Brain microvascular endothelial cell (primary cell): ENCODE measurements around the gene CD47.

ENCODE experiments used
- DNase-seq: peaks from one replicate; pipeline ENCODE4 v3.0.0-alpha.2; 2020
- H3K27ac ChIP-seq: fragments of 250-450 bp; sonication (Bioruptor Pico); 2 replicates; pipeline ENCODE4 v1.5.1; 2020; ENCODE audit warnings: mild to moderate bottlenecking, moderate library complexity
- H3K27me3 ChIP-seq: fragments of 250-450 bp; sonication (Bioruptor Pico); replicated peaks from 2 replicates; pipeline ENCODE4 v1.5.1; 2020; ENCODE audit warnings: mild to moderate bottlenecking
- H3K36me3 ChIP-seq: fragments of 250-450 bp; sonication (Bioruptor Pico); replicated peaks from 2 replicates; pipeline ENCODE4 v1.5.1; 2020; ENCODE audit warnings: mild to moderate bottlenecking
- H3K4me3 ChIP-seq: 2 replicates; pipeline ENCODE4 v1.5.1; 2011; ENCODE audit warnings: low read depth, mild to moderate bottlenecking, control low read depth, low read length, moderate library complexity
- in situ Hi-C: cut with HindIII; loops from 2 replicates; pipeline ENCODE4 v1.10.0; 2017; ENCODE audit warnings: low sequenced_read_pairs, low pct_ligation_motif_present
- TF ChIP-seq, protein P1 (sequence below): IDR thresholded peaks from 2 replicates; pipeline ENCODE4 v1.5.1; 2011; ENCODE audit warnings: low read depth, mild to moderate bottlenecking, moderate library complexity, low read length, control low read depth, inconsistent platforms; ENCODE audit errors: missing control alignments

CD47 gene

DNA sequence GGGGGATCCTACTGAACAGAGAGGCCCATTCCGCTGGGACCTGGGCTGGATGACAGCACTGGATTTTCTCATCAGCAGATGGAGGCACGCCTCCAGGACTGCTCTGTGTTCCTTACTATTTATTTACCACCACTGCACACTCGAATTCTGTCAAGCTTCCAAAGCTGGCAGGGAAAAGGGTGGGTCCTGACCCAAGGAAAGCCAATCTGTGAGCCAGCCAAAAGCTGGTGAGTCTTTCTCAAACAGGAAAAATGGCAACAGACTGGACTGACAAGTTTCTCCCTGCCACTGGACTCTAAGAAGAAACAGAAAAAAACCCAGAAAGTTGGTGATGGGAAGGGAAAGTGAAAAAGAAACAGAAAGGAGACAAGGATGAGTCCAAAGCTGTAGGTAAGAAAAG, 37.8 kb downstream of the CD47 start:
- Histone ChIP-seq H3K36me3 (no peaks in the 10 kb centered on the region), H3K27me3 (no peaks in the 10 kb centered on the region), H3K4me3 (no peak overlapping the region), H3K27ac (no peak overlapping the region)
- in situ Hi-C loops = no loop called here
- DNase-seq = no peak
- TF ChIP-seq, protein P1, sequence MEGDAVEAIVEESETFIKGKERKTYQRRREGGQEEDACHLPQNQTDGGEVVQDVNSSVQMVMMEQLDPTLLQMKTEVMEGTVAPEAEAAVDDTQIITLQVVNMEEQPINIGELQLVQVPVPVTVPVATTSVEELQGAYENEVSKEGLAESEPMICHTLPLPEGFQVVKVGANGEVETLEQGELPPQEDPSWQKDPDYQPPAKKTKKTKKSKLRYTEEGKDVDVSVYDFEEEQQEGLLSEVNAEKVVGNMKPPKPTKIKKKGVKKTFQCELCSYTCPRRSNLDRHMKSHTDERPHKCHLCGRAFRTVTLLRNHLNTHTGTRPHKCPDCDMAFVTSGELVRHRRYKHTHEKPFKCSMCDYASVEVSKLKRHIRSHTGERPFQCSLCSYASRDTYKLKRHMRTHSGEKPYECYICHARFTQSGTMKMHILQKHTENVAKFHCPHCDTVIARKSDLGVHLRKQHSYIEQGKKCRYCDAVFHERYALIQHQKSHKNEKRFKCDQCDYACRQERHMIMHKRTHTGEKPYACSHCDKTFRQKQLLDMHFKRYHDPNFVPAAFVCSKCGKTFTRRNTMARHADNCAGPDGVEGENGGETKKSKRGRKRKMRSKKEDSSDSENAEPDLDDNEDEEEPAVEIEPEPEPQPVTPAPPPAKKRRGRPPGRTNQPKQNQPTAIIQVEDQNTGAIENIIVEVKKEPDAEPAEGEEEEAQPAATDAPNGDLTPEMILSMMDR = no peak

DNA sequence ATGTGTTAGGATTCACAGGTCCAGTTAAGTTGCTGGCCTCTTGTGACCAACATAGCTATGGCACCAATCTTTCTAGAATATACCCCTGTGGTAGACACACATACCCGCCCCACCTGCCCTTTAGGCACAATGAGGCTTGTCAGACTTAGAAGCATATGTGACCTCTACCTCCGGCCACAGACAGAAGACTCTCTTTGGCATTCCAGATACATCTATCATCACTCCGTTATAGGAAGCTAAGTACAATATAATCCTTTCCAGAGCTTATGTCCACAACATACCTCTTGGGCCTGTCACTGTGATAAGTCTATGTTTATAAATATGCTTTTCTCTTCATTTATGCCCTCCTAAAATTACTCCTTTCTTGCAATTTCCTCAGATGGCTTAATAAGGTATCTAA, 39.8 kb downstream of the CD47 start:
- H3K27ac ChIP-seq = no peak overlapping the region
- TF ChIP-seq, protein P1 = no peak
- H3K36me3 ChIP-seq = no peaks in the 10 kb centered on the region
- no peaks in the 10 kb centered on the region for H3K27me3 ChIP-seq
- in situ Hi-C loops = no loop called here
- peak; percentile 61 for DNase-seq
- H3K4me3 ChIP-seq = no peak overlapping the region

DNA sequence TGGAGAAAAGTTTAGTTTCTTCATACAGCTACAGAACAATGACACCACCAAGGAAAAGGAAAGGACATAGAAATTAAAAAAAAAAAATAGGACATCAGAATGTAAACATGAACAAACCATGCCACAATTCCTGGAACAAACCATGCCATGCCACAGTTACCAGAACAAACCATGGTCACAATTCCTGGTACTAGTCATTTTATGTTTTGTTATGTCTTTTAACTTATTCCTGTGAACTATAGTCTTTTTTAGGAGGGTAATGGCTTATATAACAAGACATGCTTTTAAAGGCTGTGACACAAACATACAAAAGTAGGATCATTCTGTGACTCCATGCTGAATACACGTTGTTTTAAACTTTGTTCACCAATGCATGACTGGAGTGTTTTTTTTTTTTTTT, 42.8 kb downstream of the CD47 start:
- Histone ChIP-seq H3K4me3 (no peak overlapping the region), H3K27ac (no peak overlapping the region), H3K36me3 (no peaks in the 10 kb centered on the region), H3K27me3 (no peaks in the 10 kb centered on the region)
- no peak for DNase-seq
- TF ChIP-seq, protein P1 = no peak
- in situ Hi-C loops = no loop called here

DNA sequence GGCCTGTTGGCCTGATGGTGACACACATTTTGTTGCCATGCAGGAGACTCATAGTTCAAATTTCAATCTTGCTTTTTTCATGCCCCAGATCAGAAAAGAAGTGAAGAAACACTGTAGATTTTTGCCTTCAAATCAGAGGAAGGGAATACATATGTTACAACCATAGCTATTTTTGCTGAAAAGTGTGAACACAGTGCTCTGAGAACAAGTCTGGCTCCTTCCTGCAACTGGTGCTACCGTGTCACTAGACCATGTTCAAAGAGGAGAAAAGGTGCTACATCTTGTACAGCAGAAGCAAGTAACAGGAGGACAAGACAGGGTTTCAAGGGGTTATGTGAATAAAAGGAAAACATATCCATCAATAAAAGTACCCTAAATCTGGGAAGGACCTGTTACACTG, 44.6 kb downstream of the CD47 start:
- Histone ChIP-seq H3K27me3 (no peaks in the 10 kb centered on the region), H3K27ac (no peak overlapping the region), H3K36me3 (no peaks in the 10 kb centered on the region), H3K4me3 (no peak overlapping the region)
- TF ChIP-seq, protein P1 = no peak
- no peak for DNase-seq
- in situ Hi-C loops = no loop called here

DNA sequence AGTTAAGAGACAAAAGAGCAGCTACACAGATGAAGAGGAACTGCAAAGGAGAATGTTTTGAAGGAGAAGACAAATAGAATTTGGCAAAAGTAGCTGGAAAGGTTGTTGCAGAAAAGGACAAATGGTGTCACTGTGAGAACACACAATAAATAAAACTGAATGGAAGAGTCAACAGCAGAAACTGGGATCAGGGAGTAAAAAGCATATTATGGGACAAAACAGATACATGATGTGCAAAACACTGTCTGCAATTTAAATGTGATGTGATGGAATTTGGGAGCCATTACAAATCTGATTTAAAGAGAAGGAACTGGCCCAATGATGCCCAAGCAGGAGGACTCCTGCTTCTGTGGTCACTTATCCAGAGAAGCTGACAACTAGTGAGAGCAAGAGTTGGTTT, 46.1 kb downstream of the CD47 start:
- in situ Hi-C loops = no loop called here
- Histone ChIP-seq H3K27me3 (no peaks in the 10 kb centered on the region), H3K36me3 (no peaks in the 10 kb centered on the region), H3K4me3 (no peak overlapping the region), H3K27ac (no peak overlapping the region)
- DNase-seq = no peak
- TF ChIP-seq, protein P1 = no peak

DNA sequence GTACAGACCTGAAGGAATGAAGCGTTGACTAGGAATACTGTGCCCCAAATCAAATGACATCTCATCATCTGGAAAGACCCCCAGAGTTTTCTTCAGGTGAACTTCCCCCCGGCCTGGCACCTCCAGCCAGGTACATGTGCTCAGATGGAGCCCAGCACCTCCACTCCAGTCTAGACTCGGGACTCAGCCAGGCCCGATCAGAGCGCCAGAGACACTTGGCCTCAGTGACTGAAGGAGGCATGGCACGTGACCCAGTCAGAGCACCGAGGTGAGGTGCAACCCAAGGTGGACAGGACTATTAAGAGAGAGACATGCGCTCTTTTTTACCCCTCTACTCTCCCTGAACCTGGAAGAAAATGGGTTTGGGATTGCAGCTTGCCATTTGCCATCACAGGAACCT, 48.5 kb downstream of the CD47 start:
- in situ Hi-C loops = no loop called here
- Histone ChIP-seq H3K27me3 (no peaks in the 10 kb centered on the region), H3K36me3 (no peaks in the 10 kb centered on the region), H3K4me3 (no peak overlapping the region), H3K27ac (no peak overlapping the region)
- DNase-seq = no peak
- TF ChIP-seq, protein P1 = no peak
